NB4 (cell line): ENCODE data around the gene RNASET2.

Experiments
- DNase-seq: peaks from one replicate; pipeline ENCODE4 v3.0.0; 2010; ENCODE audit warnings: low read depth
- H3K4me3 ChIP-seq: one replicate; pipeline ENCODE4 v1.5.1; 2011; ENCODE audit warnings: mild to moderate bottlenecking, low read depth, low read length, moderate library complexity
- CTCF ChIP-seq: IDR thresholded peaks from one replicate; pipeline ENCODE4 v1.5.1; 2012; ENCODE audit warnings: low read depth, low read length
- MAX ChIP-seq: IDR thresholded peaks from 2 replicates; pipeline ENCODE4 v1.6.1; 2011; ENCODE audit warnings: low read depth, low read length
- MYC ChIP-seq: IDR thresholded peaks from 2 replicates; pipeline ENCODE4 v1.6.1; 2011; ENCODE audit warnings: low read depth, low read length
- POLR2A ChIP-seq: IDR thresholded peaks from 2 replicates; pipeline ENCODE4 v1.6.1; 2011; ENCODE audit warnings: mild to moderate bottlenecking; ENCODE audit not compliant: insufficient read length; ENCODE audit errors: extremely low read depth

Gene RNASET2

DNA sequence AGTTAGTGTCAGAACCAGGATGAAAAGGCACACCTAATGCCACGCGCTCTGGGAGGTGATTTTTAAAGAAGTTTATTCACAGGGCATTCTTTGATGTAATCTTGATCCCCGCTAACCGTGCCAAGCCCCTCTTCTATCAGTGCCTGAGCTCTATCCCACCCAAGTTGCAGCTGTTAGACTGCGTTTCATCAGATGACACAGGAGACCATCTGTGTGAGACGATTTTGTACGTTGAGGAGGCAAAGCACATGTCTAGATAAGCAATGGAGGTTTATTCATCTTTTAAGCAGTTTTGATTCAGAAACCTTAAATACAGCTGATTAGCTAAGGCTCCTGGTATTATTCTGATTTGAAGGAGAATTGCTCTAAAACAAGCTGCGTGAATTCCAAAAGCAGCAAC is 18.6 kb downstream of the RNASET2 start:
- DNase-seq = no peak
- TF ChIP-seq CTCF (no peak), MAX (no peak), POLR2A (no peak), MYC (no peak)
- H3K4me3 ChIP-seq = no peak overlapping the region

DNA sequence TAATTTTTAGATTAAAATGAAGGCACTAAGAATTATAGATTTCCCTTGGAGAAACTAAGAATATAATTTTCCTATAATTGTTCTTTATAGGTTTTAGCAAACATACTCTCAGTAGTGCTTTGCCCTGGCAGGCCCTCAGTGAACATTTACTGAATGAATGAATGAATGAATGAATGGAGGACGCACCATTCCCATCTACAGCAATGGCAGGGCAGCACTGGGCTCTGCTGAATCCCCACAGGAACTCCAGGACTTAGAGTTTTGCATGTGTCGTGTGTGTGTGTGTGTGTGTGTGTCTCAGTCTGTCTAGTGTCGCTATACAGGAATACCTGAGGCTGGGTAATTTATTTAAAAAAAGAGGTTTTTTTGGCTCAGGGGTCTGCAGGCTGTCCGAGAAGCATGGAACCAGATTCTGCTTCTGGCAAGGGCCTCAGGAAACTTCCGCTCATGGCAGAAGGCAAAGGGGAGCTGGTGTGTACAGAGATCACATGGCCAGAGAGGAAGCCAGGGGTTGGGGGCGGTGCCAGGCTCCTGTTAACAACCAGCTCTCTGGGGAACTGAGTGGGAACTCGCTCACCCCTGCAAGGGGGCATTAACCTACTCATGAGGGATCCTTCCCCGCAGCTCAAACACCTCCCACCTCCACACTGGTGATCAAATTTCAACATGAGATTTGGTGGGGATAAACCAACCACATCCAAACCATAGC is 20.1 kb downstream of the RNASET2 start:
- DNase-seq = peak; percentile 93
- TF ChIP-seq CTCF (no peak), MAX (peak; percentile 82)
- H3K4me3 ChIP-seq = no peak overlapping the region

DNA sequence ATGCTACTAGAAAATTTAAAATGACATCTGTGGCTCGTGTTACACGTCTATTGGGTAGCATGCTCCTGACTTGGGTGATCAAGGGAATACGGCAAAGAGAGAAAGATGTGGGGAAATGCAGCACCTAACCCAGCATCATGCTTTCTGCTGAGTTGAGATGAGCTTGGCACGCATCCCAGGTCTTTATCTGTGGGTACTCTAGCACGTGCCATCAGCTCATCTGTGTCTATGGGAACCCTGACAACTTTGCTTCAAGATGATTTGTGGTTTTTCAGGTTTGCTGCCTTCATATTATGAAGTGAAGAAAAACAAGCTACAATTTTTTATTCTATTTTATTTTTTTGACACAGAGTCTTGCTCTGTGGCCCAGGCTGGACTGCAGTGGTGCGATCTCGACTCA is 21.0 kb downstream of the RNASET2 start:
- no peak overlapping the region for H3K4me3 ChIP-seq
- TF ChIP-seq MAX = no peak
- no peak for TF ChIP-seq CTCF
- TF ChIP-seq MYC = no peak
- no peak for TF ChIP-seq POLR2A
- no peak for DNase-seq

DNA sequence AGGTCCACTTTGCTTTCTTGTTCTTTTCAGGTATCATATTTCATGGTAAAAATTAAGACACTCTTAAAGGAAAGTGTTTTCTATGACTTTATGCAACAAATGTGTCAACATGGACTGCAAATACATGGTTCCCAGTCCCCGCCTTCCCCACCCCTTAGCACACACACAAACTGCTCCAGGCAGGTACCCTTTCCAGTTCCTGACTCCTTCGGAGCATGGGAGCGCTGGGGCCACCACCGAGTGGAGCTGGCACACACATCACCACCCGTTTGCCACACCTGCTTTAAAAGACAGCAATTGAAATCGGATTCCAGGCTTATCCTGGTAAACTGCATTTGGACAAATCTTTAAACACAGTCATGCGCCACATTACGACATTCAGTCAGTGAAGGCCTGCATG is 22.2 kb downstream of the RNASET2 start:
- H3K4me3 ChIP-seq = no peak overlapping the region
- no peak for TF ChIP-seq MAX
- TF ChIP-seq MYC = no peak
- TF ChIP-seq CTCF = no peak
- no peak for TF ChIP-seq POLR2A
- DNase-seq = no peak

DNA sequence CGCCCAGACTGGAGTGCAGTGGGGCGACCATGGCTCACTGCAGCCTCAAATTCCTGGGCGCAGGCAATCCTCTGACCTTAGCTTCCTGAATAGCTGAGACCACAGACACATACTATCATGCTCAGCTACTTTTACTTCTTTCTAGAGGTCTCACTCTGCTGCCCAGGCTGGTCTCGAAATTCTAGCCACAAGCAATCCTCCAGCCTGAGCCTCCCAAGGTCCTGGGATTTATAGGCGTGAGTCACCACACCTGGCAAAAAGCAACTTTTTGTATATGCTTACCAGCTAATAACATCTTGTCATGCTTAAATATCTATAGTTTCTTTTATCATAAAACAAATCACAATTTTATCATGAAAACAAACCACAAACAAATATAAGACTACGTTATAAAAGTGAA is 23.0 kb downstream of the RNASET2 start:
- no peak for DNase-seq
- TF ChIP-seq MAX = no peak
- no peak for TF ChIP-seq CTCF
- no peak for TF ChIP-seq MYC
- no peak for TF ChIP-seq POLR2A
- H3K4me3 ChIP-seq = no peak overlapping the region

GRCh38 chr6:166932616-166933015 is 23.7 kb downstream of the RNASET2 start:
- no peak overlapping the region for H3K4me3 ChIP-seq
- TF ChIP-seq CTCF = no peak
- TF ChIP-seq POLR2A = no peak
- TF ChIP-seq MYC = no peak
- TF ChIP-seq MAX = no peak
- no peak for DNase-seq
